HTR-8/SVneo (cell line): ENCODE data around the gene TTC16.

Experiments
- DNase-seq: peaks from one replicate; pipeline ENCODE4 v3.0.0; 2011; ENCODE audit warnings: low spot score, mixed read lengths; ENCODE audit not compliant: insufficient read length
- FAIRE-seq: peaks from 2 replicates; lab custom pipeline; 2011; peaks lifted over from hg19 to GRCh38; lab: Jason Lieb, UNC

TTC16 gene, protein sequence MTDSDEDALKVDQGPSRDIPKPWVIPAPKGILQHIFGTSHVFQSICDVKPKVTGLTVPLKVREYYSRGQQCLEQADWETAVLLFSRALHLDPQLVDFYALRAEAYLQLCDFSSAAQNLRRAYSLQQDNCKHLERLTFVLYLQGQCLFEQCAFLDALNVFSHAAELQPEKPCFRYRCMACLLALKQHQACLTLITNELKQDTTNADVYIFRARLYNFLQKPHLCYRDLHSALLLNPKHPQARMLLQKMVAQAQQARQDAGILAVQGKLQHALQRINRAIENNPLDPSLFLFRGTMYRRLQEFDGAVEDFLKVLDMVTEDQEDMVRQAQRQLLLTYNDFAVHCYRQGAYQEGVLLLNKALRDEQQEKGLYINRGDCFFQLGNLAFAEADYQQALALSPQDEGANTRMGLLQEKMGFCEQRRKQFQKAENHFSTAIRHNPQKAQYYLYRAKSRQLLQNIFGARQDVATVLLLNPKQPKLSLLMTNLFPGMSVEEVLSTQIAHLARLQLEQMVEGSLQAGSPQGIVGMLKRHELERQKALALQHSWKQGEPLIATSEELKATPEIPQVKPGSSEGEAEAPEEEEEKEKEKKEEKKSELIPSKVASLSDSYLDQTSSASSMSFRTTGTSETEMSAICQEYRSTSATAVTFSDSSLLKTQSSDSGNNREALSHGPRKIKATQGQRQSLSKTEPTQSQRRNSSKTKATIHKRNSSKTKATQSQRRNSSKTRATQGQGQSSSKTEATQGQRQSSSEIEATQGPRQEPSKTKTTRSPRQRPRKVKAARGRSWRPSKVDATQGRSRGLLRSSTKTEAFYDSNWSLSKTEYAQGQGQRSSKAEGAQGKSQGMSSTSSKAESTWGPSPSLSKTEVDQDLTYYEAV

DNA sequence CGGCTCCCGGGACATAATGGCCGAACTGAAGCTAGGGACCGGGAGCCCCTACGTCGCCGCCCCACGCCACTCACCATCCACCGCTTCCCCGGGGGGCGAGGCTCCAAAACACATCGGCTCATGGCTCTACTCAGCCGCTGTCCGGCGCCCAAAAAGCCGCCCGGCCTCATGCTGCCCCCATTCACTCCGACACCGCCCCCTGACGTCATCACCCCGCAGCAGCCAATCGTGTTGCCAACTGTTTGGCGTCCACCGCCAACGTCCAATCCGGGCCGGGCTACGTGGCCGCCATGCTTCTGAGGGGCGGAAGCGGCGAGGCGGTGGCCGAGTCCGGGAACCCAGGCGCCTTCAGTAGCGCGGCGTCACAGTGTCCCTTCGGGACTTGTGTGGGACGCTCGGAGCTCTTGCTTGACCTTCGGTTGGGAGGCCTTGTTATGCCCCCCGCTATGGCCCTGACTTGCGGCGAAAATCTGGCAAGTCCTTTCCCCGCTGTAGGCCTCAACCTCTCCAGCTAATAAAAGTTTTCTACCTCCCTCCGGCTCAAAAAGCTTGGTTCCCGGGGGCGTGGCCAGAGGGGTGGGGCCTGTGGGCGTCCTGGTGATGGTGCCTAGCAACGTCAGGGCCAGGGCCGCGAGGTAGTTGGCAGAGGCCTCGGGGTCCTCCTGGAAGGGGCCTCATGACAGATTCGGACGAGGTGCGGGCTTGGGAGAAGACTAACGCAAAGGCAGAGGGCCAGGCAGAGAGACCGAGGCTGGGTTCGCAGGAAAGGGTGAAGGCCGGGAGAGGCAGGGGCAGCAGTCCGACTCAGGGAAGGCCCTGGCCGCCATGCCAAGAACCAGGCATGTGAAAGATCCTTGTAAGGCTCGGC is at the start of gene TTC16, which contains the start of gene PTRH1:
TTC16 (plus strand) TSS at position 610 of the 868 bp plus-strand sequence; CDS start at position 677, 67 bp downstream.
PTRH1 (minus strand) TSS at position 194 of the 868 bp plus-strand sequence; CDS start at position 170, 24 bp downstream.
- FAIRE-seq = peak; percentile 97
- peak; percentile 94 for DNase-seq

DNA sequence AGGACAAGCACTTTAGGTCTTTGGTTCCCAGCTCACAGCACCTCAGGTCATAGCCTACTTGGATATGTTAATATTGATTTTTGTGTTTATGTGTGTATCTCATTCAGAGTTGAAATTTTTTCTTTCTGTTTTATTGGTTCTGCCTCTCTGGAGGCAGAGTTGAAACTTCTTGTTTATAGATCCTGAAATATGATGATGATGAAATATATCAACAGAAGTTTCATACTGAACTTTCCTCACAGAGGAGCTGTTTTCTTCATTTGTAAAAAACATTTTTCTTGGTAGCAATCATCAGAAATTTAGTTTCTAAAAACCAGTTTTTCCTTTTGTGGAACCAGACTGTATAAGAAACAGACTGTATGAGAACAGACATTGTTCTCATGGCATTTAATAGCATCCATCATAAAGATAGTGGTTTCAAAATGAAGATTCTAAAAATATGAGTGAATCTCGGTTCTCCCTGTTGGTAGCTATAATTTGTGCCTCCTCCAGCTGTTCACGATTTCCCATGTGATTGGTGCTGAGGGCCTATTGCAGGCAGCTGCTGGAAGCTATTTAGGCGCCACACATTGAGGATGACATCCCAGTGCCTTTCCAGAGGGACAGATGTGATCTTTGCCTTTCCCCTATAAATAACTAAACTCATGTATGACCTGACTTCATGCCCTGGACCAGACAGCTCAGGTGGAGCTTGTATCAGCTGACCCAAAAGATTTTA is 48.6 kb upstream of the TTC16 start:
- DNase-seq (no peak), FAIRE-seq (no peak)

DNA sequence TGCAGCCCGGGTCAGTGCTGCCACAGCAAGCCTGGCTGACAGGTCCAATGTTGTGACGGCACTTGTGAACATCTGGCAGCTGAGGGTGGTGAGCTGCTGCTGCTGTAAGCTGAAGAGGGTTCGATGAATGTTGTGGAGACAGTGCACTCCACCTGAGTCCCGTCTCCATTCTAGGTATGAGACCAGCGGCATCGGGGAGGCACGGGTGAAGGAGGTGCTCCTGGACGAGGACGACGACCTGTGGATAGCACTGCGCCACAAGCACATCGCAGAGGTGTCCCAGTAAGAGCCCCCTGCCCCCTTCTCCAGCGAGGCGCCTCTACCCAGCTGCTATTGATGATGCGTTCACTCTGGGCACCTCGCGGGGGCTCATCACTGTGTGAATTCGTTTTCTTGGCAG is 48.0 kb upstream of the TTC16 start:
- no peak for FAIRE-seq

DNA sequence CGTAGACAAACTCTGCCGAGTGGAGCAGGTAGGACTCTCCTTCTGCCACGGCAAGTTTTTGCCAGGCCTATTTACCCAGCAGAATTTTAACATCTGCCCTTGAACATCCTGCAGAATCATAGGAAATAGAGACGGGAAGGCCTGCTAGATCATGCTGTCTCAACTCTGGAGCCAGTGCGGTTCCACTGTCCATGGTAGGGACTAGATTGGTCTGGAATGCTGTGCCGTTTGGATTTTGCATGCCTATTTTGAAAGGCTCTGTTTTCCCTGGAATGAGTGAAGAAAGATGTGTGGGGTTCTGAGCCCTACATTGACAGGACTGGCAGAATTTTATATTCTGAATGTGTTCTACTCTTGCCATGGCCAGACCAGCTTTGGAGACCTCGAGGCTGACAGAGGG is 42.6 kb upstream of the TTC16 start:
- DNase-seq (no peak), FAIRE-seq (no peak)

More for the DNA sequence above, 48.0 kb upstream of the TTC16 start:
- no peak for DNase-seq

DNA sequence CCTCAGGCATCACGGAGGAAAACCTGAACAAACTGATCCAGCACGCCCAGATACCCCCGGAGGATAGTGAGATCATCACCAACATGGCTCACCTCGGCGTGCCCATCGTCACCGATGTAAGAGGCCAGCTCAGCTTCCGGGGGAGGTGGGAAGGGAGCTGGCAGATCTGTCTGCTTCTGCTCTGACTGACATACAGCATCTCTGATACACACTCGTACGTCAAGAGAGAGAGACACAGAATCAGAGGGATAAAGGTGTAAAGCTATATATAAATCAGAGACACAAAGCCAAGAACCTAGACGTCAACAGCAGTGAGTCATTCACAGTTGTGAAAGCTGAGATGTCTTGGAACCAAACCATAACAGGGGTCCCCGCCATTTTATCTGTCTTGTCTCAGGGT is 39.2 kb upstream of the TTC16 start:
- FAIRE-seq = no peak

DNA sequence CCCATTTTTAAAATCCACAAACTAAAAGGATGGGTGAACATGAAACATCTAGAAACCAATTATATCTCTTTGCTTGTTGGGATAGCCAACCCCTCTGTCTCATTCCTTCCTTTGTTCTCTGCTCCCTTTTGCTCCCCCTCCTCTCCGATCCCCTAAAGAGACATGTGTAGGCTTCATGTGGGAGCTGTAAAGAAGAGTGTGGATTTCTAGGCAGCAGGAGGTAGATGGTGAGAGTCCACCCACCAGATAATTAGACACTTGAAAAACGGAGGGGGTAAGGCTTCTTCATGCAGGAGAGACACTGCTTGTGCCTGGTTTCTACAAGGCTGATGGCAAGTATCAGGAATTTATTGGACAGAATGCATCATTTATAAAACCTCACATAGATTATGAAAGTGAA is 36.4 kb upstream of the TTC16 start:
- FAIRE-seq = no peak

More for the DNA sequence above, 39.2 kb upstream of the TTC16 start:
- DNase-seq = no peak

DNA sequence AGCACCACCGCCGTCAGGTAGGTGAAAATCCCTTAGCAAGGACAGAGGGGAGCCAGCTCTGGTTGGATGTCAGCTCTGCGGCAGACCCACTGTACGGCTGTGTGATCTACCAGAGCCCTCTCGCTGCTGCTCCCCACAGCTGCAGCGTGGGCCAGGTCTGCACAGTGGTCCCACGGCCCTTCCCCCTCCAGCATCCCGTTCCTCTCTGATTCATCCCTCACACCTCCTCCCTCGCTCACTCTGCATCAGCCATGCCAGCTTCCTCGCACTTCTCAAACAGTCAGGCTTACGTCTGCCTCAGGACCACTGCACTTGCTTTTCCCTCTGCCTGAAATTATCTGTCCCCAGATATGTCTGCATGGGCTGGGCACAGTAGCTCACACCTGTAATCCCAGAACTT is 35.7 kb upstream of the TTC16 start:
- FAIRE-seq = no peak
- no peak for DNase-seq

More for the DNA sequence above, 36.4 kb upstream of the TTC16 start:
- DNase-seq = no peak

DNA sequence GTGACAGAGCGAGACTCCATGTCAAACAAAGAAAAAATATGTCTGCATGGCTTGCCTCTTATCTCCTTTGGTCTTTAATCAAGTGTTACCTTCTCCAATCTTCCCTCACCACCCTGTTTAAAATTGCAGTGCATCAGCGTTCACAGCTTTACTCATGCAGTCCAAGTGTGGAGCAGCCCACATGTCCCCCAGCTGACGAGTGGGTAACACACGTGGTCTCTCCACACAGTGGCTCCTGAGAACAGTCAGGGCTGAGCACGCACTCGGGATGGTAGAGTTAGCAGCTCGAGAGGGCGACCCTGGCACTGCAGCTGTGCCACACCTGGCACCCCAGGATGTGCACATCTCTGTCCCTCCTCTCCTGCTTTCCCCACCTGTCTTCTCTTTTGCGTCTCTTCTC is 35.0 kb upstream of the TTC16 start:
- FAIRE-seq = no peak
- DNase-seq = no peak

DNA sequence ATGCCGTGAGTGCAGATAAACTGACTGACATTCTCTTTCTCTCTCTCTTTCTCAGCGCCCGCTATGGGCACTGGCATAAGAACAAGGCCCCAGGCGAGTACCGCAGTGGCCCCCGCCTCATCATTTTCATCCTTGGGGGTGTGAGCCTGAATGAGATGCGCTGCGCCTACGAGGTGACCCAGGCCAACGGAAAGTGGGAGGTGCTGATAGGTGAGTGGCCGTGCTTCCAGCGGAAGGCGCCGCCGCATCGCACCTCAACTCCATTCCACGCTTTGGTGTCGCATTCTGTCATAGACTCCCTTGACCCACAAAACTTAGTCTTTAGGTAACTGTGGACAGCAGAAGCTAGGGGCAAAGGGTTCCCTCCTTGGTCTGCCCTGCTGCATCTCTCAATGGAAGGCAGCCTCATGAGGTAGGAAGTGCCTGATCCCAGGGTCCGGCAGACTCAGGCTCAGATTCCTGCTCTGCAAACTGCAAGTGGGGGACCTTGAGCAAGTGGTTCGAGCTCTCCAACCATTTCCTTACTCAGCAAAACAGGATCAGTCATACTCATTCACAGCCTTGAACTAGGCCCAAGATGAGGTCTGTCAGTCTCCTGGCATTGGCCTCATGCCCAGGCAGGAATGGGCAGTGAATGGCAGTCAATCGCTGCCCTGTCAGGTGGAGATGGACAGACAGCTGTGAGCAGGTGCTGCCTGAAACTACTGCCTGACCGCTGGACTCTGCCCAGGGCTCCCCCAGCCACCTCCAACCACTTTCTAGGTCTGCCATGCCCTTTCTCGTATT is 33.3 kb upstream of the TTC16 start:
- no peak for DNase-seq
- no peak for FAIRE-seq

DNA sequence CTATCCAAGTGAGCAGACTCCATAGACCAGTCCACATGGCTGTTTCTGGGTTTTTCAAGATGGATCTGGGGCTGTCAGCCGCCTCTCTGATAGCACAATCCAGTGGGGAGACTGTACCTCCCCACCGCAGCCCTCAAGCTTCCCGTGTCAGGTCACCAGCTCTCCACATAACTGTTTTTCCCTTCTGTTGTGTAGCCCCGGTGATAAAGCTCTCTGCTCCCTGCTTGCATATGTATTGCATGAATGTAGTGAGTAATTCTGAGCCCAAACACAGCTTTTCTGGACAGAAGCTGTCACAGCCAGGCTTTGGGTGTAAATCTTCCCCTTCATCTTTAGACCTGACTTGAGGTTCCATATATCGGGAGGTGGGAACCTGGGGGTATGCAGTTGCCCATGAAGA is 32.2 kb upstream of the TTC16 start:
- no peak for FAIRE-seq

DNA sequence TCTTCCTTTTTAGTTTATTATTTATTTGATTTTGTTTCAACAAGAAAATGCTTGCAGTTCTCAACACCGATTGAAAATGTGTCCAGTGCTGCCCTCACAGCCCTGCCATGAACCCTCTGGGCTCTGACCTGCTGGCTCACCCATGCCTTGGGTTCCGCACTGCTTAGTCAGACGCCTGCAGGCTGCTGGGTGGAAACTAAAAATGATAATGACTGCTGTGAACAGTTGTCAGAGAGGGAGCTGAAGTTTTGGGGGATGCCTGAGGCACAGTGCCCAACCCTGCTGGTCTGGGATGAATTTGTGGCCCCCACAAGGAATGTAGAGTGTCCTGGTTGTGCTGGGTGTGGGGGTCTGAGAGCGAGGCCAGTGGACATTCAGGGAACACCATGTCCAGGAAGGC is 31.3 kb upstream of the TTC16 start:
- DNase-seq (peak; percentile 70), FAIRE-seq (no peak)

More for the DNA sequence above, 32.2 kb upstream of the TTC16 start:
- DNase-seq = no peak

DNA sequence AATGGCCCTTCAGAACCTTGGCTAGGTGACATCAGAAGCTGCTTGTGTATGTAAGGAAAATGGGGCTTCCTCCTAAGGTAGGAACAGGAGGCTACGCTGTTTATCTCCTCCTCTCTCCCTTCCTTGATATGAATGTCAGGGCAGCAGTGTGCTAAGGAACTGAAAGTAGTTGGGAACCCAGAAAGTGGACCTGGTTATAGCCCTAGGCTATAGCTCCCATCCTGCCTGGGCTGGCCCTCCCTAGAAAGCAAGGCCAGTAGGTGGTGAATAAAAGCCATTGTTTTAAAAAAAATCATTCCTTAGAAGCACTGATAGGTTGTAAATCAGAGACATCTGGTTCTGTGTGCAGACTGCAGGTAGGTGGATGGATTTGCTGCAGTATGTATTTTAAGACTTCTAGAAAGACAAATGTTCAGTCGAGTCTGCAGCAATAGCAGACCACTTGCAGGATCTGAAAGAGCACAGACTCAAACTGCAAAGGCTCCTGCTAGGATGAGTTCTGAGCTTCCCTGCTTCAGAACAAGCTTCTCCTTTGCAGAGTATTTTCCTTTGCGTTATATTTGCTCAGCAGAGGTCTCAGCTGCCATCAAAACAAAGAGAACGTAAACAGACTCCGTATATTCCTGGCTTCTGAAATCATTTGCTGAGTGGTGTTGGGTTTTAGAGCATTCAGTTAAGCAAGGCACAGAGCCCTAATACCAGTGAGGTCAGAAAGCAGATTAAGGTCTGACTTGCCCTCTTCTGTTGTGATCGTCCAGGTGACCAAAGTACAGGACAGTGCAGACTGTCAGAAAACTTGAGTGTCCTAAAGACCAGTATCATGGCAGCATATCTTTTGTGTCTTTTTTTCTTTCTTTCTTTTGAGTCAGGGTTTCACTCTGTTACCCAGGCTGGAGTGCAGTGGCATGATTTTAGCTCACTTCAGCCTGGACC is 29.2 kb upstream of the TTC16 start:
- FAIRE-seq = no peak
- no peak for DNase-seq

DNA sequence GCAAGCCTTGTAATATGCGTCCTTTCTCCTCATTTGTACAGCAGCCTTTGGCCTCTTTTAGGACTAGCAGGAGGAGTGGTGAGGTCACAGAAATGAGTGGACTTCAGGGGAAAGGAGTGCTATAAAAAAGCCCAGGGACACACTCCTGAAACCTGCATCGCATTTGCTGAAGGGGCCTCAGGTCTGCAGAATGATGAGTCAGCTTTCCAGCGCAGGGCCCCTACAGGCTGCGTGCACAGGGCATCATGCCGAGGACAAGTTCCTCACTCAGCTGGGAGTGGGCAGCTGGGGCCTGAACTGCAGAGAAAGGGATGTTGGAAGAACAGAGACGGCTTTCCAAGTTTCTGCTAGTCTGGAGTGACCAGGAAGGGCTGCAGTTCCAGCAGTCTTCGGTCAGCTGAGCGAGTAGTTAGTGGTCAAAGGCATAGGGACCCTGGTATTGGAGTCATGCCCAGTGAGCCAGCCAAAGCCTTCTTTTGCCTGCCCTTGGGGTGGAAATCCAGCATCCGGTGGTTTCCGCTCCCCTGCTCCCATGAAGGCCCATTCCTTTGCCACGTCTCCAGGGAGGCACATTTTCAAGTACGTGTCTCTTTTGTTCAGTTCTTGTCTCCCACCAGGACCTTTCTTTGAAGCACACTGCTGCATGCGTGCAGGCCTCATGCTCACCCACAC is 26.4 kb upstream of the TTC16 start:
- no peak for DNase-seq
- FAIRE-seq = no peak

DNA sequence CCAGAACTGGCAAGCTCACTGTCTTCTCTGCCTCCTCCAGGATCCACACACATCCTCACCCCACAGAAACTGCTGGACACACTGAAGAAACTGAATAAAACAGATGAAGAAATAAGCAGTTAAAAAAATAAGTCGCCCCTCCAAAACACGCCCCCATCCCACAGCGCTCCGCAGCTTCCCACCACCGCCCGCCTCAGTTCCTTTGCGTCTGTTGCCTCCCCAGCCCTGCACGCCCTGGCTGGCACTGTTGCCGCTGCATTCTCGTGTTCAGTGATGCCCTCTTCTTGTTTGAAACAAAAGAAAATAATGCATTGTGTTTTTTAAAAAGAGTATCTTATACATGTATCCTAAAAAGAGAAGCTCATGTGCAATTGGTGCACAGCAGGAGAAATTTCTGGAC is 25.1 kb upstream of the TTC16 start:
- no peak for DNase-seq

DNA sequence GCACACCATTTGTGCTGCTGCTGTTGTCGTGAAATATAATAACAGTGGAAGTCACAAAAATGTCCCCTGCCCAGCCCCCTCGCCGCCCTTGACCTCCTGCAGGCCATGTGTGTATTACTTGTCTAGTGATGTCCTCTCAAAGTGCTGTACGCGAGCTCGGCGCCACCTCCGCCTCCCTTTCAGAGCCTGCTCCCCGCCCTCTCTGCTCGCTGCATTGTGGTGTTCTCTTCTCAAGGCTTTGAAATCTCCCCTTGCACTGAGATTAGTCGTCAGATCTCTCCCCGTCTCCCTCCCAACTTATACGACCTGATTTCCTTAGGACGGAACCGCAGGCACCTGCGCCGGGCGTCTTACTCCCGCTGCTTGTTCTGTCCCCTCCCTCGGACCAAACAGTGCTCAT is 23.8 kb upstream of the TTC16 start:
- DNase-seq (no peak), FAIRE-seq (no peak)

More for the DNA sequence above, 25.1 kb upstream of the TTC16 start:
- no peak for FAIRE-seq

DNA sequence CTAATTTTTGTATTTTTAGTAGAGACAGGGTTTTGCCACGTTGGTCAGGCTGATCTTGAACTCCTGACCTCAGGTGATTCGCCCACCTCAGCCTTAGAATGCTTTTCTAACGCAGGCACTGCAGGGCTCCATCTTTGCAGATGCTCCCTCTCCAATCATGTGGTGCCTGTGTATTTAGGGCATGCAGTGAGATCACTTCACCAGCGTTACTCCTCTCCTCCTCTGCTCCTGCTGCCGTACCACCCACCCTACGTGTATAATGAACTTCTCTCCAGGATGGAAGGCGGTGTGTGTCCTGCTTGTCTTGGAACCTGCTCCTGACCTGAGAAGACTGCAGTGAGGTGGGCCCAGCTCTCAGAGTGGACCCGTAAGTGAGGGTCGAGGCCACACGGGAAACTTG is 22.7 kb upstream of the TTC16 start:
- no peak for FAIRE-seq
- no peak for DNase-seq

DNA sequence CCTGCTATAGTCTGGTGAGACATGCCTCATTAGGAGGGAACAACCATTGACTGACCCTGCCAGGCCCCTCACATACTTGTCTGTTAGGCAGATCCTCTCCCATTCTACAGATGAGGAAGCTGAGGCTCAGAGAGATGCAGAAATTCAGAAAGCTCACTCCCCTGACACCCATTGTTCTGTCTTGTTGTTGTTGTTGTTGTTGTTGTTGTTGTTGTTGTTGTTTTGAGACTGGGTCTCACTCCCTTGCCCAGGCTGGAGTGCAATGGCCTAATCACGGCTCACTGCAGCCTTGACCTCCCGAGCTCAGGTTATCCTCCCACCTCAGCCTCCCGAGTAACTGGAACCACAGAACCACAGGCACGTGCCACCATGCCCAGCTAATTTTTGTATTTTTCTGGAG is 22.2 kb upstream of the TTC16 start:
- DNase-seq = no peak

More for the DNA sequence above, 22.2 kb upstream of the TTC16 start:
- no peak for FAIRE-seq
